WTC11 (cell line): Measurements from ENCODE around the gene PLA1A. TPM values are rescaled to one million over a fixed set of nuclear protein-coding genes. Genes with fewer than 3 reads are reported as not detected.
"Not testable (repeated sequence)": the region's sequence is repeated elsewhere in the genome, so short reads cannot be mapped to it uniquely, and the experiment has no call there.

ENCODE experiments used
- ATAC-seq: fragments of 200-7000 bp; cut with Tn5 transposase; 2 replicates; pipeline ENCODE4 v1.10.0; 2021; ENCODE audit warnings: mild to moderate bottlenecking, moderate library complexity
- CTCF ChIA-PET: fragments of 300-600 bp; sonication (Branson Sonifier 250); formaldehyde crosslinking; loops from one replicate; lab custom pipeline; 2021; ENCODE audit warnings: antibody characterized with exemption; lab: Charles Lee
- POLR2A ChIA-PET: fragments of 350-600 bp; sonication (Branson Sonifier 250); formaldehyde crosslinking; loops from one replicate; lab custom pipeline; 2021; ENCODE audit warnings: antibody characterized with exemption; lab: Charles Lee
- DNase-seq: peaks from one replicate; pipeline ENCODE4 v3.0.0; 2021; ENCODE audit warnings: low spot score
- H3K27ac Mint-ChIP-seq: 2 replicates; pipeline ENCODE4 v1.8.0; 2021; ENCODE audit warnings: mixed read lengths
- H3K27me3 Mint-ChIP-seq: 2 replicates; pipeline ENCODE4 v1.8.0; 2021; ENCODE audit warnings: low read depth, mild to moderate bottlenecking, moderate library complexity, mixed read lengths
- H3K36me3 Mint-ChIP-seq: 2 replicates; pipeline ENCODE4 v1.8.0; 2021; ENCODE audit warnings: mixed read lengths
- H3K4me1 Mint-ChIP-seq: 2 replicates; pipeline ENCODE4 v1.8.0; 2022; ENCODE audit warnings: mixed read lengths
- H3K4me3 Mint-ChIP-seq: 2 replicates; pipeline ENCODE4 v1.8.0; 2021; ENCODE audit warnings: mild to moderate bottlenecking, moderate library complexity, mixed read lengths
- H3K9me3 Mint-ChIP-seq: 2 replicates; pipeline ENCODE4 v1.8.0; 2021; ENCODE audit warnings: mixed read lengths
- ATF2 ChIP-seq: sonication (generic); formaldehyde crosslinking; IDR thresholded peaks from 2 replicates; pipeline ENCODE4 v1.8.1; 2022; ENCODE audit warnings: low read depth, missing genetic modification reagents, borderline replicate concordance
- ATF3 ChIP-seq: sonication (generic); formaldehyde crosslinking; conservative IDR thresholded peaks from 2 replicates; pipeline ENCODE4 v1.8.1; 2022; ENCODE audit warnings: mild to moderate bottlenecking, missing genetic modification reagents
- ELF4 ChIP-seq: sonication (generic); formaldehyde crosslinking; IDR thresholded peaks from 2 replicates; pipeline ENCODE4 v1.8.1; 2022; ENCODE audit warnings: low read depth, mild to moderate bottlenecking, moderate library complexity, missing genetic modification reagents
- ERG ChIP-seq: fragments of 250-450 bp; sonication (Bioruptor Pico); IDR thresholded peaks from 2 replicates; pipeline ENCODE4 v1.8.0; 2021; ENCODE audit warnings: mild to moderate bottlenecking
- FOXK1 ChIP-seq: sonication (generic); formaldehyde crosslinking; IDR thresholded peaks from 2 replicates; pipeline ENCODE4 v1.8.0; 2022; ENCODE audit warnings: mild to moderate bottlenecking, moderate library complexity, missing genetic modification reagents
- GTF2I ChIP-seq: fragments of 250-450 bp; sonication (Bioruptor Pico); conservative IDR thresholded peaks from 2 replicates; pipeline ENCODE4 v1.4.0; 2021; ENCODE audit warnings: mild to moderate bottlenecking
- HMGA2 ChIP-seq: fragments of 250-450 bp; sonication (Bioruptor Pico); IDR thresholded peaks from 2 replicates; pipeline ENCODE4 v1.4.0; 2021; ENCODE audit warnings: mild to moderate bottlenecking, moderate library complexity
- HMGXB4 ChIP-seq: sonication (generic); formaldehyde crosslinking; IDR thresholded peaks from 2 replicates; pipeline ENCODE4 v1.8.1; 2023; ENCODE audit warnings: mild to moderate bottlenecking, moderate library complexity, missing genetic modification reagents
- JUN ChIP-seq: sonication (generic); formaldehyde crosslinking; IDR thresholded peaks from 2 replicates; pipeline ENCODE4 v1.8.0; 2023; ENCODE audit warnings: mild to moderate bottlenecking, missing genetic modification reagents
- NFYB ChIP-seq: sonication (generic); formaldehyde crosslinking; conservative IDR thresholded peaks from 2 replicates; pipeline ENCODE4 v1.8.0; 2022; ENCODE audit warnings: low read depth, missing genetic modification reagents
- NR1H2 ChIP-seq: sonication (generic); formaldehyde crosslinking; IDR thresholded peaks from 2 replicates; pipeline ENCODE4 v1.9.0; 2021; ENCODE audit warnings: mild to moderate bottlenecking, moderate library complexity, missing genetic modification reagents
- PREB ChIP-seq: sonication (generic); formaldehyde crosslinking; IDR thresholded peaks from 2 replicates; pipeline ENCODE4 v1.8.1; 2022; ENCODE audit warnings: mild to moderate bottlenecking, missing genetic modification reagents, moderate library complexity, borderline replicate concordance
- TCF7 ChIP-seq: sonication (generic); formaldehyde crosslinking; IDR thresholded peaks from 2 replicates; pipeline ENCODE4 v1.8.0; 2022; ENCODE audit warnings: mild to moderate bottlenecking, low read depth, missing genetic modification reagents, moderate library complexity
- TEAD1 ChIP-seq: sonication (generic); formaldehyde crosslinking; IDR thresholded peaks from 2 replicates; pipeline ENCODE4 v1.8.0; 2022; ENCODE audit warnings: mild to moderate bottlenecking, missing genetic modification reagents
- TP53 ChIP-seq: sonication (generic); formaldehyde crosslinking; IDR thresholded peaks from 2 replicates; pipeline ENCODE4 v1.8.1; 2023; ENCODE audit warnings: mild to moderate bottlenecking, missing genetic modification reagents
- ZNF219 ChIP-seq: sonication (generic); formaldehyde crosslinking; IDR thresholded peaks from 2 replicates; pipeline ENCODE4 v1.8.0; 2023; ENCODE audit warnings: missing genetic modification reagents, mild to moderate bottlenecking, borderline replicate concordance
- ZNF317 ChIP-seq: sonication (generic); formaldehyde crosslinking; IDR thresholded peaks from 2 replicates; pipeline ENCODE4 v1.8.1; 2023; ENCODE audit warnings: low read depth, mild to moderate bottlenecking, moderate library complexity, missing genetic modification reagents, borderline replicate concordance
- ZNF423 ChIP-seq: fragments of 250-450 bp; sonication (Bioruptor Pico); IDR thresholded peaks from 2 replicates; pipeline ENCODE4 v2.1.2; 2022; ENCODE audit warnings: mild to moderate bottlenecking, moderate library complexity
- total RNA-seq: library from RNA; stranded (reverse); gene quantifications from 3 replicates; pipeline ENCODE4 v1.2.3, GENCODE V29; 2021

PLA1A gene
- total RNA-seq, 1 experiment from 2014 or later, result not detected

GRCh38 chr3:119548341-119548740 is 49.3 kb upstream of the PLA1A start (continued):
- TF ChIP-seq TCF7 (CRISPR knock-in tag) (no peak), ZNF219 (CRISPR knock-in tag) (no peak), ATF3 (no peak), HMGXB4 (CRISPR knock-in tag) (no peak)

- no peak for ATAC-seq
- H3K36me3 Mint-ChIP-seq, result no peaks in the 10 kb centered on the region
- POLR2A ChIA-PET, result no interaction called here
- H3K27me3 Mint-ChIP-seq, result no peaks in the 10 kb centered on the region
- no peak for DNase-seq
- CTCF ChIA-PET, result no interaction called here
- TF ChIP-seq ATF2 (no peak), FOXK1 (no peak)
- peaks cover 6% of the 10 kb centered on the region; the same call in 1 of the 2 replicates for H3K4me1 Mint-ChIP-seq
- H3K27ac Mint-ChIP-seq, result no peak overlapping the region
- H3K4me3 Mint-ChIP-seq, result no peak overlapping the region
- H3K9me3 Mint-ChIP-seq, result no peaks in the 10 kb centered on the region
Measured at GRCh38 chr3:119550192-119550910, 47.3 kb upstream of the PLA1A start.

- no peaks in the 10 kb centered on the region for H3K36me3 Mint-ChIP-seq
- no peaks in the 10 kb centered on the region; the same call in 1 of the 2 replicates for H3K27me3 Mint-ChIP-seq
- no peak overlapping the region for H3K27ac Mint-ChIP-seq
- POLR2A ChIA-PET, result no interaction called here
- ATAC-seq (peak; percentile 38), DNase-seq (no peak)
- no peaks in the 10 kb centered on the region for H3K9me3 Mint-ChIP-seq
- TF ChIP-seq JUN (CRISPR knock-in tag) (no peak), HMGA2 (CRISPR knock-in tag) (no peak), ERG (no peak), GTF2I (CRISPR knock-in tag) (no peak), ZNF423 (CRISPR knock-in tag) (no peak), TEAD1 (no peak), ELF4 (CRISPR knock-in tag) (no peak), FOXK1 (no peak), NR1H2 (CRISPR knock-in tag) (no peak), ZNF317 (no peak), NFYB (CRISPR knock-in tag) (no peak), TP53 (no peak), PREB (no peak)
- H3K4me3 Mint-ChIP-seq, result no peak overlapping the region
- H3K4me1 Mint-ChIP-seq, result peaks cover 12% of the 10 kb centered on the region; the same call in 1 of the 2 replicates
- CTCF ChIA-PET, result interaction anchor here (0.6 to 0.9 kb wide), 2 partner anchors 49 to 360 kb away, joined by 4 to 5 read pairs; no protein-coding TSS in a partner anchor
Measured at GRCh38 chr3:119551598-119551997, 46.1 kb upstream of the PLA1A start.

- H3K36me3 Mint-ChIP-seq, ATAC-seq, H3K9me3 Mint-ChIP-seq, DNase-seq, POLR2A ChIA-PET, CTCF ChIA-PET, H3K4me3 Mint-ChIP-seq, H3K27me3 Mint-ChIP-seq, H3K27ac Mint-ChIP-seq: not testable (repeated sequence)
- peaks cover 12% of the 10 kb centered on the region; the same call in 1 of the 2 replicates for H3K4me1 Mint-ChIP-seq
Measured at GRCh38 chr3:119552928-119553327, 44.8 kb upstream of the PLA1A start.
